Measurements from ENCODE around the gene UBE2L6.

- TF ChIP-seq, protein P1, sequence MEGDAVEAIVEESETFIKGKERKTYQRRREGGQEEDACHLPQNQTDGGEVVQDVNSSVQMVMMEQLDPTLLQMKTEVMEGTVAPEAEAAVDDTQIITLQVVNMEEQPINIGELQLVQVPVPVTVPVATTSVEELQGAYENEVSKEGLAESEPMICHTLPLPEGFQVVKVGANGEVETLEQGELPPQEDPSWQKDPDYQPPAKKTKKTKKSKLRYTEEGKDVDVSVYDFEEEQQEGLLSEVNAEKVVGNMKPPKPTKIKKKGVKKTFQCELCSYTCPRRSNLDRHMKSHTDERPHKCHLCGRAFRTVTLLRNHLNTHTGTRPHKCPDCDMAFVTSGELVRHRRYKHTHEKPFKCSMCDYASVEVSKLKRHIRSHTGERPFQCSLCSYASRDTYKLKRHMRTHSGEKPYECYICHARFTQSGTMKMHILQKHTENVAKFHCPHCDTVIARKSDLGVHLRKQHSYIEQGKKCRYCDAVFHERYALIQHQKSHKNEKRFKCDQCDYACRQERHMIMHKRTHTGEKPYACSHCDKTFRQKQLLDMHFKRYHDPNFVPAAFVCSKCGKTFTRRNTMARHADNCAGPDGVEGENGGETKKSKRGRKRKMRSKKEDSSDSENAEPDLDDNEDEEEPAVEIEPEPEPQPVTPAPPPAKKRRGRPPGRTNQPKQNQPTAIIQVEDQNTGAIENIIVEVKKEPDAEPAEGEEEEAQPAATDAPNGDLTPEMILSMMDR (IDR thresholded peaks at IDR 0.05), result no peak
- TF ChIP-seq POLR2A (IDR thresholded peaks at IDR 0.05; ENCODE audit: low read length), result no peak
- TF ChIP-seq, protein P2, sequence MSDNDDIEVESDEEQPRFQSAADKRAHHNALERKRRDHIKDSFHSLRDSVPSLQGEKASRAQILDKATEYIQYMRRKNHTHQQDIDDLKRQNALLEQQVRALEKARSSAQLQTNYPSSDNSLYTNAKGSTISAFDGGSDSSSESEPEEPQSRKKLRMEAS (IDR thresholded peaks at IDR 0.05), result no peak
- no peak for TF ChIP-seq NFE2L2 (conservative IDR thresholded peaks at IDR 0.05; ENCODE audit: low read length)
- TF ChIP-seq PBX3 (IDR thresholded peaks at IDR 0.05), result no peak
- TF ChIP-seq NR3C1 (IDR thresholded peaks at IDR 0.05), result no peak
- TF ChIP-seq POLR2AphosphoS2 (conservative IDR thresholded peaks at IDR 0.05; ENCODE audit: low read length), result no peak
- TF ChIP-seq JUNB (IDR thresholded peaks at IDR 0.05), result no peak
- no peak for TF ChIP-seq HMGXB4 (CRISPR knock-in tag; IDR thresholded peaks at IDR 0.05; ENCODE audit: borderline replicate concordance)
- TF ChIP-seq EP300 (IDR thresholded peaks at IDR 0.05), result no peak
- TF ChIP-seq, protein P3, sequence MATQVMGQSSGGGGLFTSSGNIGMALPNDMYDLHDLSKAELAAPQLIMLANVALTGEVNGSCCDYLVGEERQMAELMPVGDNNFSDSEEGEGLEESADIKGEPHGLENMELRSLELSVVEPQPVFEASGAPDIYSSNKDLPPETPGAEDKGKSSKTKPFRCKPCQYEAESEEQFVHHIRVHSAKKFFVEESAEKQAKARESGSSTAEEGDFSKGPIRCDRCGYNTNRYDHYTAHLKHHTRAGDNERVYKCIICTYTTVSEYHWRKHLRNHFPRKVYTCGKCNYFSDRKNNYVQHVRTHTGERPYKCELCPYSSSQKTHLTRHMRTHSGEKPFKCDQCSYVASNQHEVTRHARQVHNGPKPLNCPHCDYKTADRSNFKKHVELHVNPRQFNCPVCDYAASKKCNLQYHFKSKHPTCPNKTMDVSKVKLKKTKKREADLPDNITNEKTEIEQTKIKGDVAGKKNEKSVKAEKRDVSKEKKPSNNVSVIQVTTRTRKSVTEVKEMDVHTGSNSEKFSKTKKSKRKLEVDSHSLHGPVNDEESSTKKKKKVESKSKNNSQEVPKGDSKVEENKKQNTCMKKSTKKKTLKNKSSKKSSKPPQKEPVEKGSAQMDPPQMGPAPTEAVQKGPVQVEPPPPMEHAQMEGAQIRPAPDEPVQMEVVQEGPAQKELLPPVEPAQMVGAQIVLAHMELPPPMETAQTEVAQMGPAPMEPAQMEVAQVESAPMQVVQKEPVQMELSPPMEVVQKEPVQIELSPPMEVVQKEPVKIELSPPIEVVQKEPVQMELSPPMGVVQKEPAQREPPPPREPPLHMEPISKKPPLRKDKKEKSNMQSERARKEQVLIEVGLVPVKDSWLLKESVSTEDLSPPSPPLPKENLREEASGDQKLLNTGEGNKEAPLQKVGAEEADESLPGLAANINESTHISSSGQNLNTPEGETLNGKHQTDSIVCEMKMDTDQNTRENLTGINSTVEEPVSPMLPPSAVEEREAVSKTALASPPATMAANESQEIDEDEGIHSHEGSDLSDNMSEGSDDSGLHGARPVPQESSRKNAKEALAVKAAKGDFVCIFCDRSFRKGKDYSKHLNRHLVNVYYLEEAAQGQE (IDR thresholded peaks at IDR 0.05), result no peak
- TF ChIP-seq ZC3H11A (IDR thresholded peaks at IDR 0.05), result no peak
- TF ChIP-seq RCOR1 (IDR thresholded peaks at IDR 0.05; ENCODE audit: low read depth, low read length), result no peak
Observed at GRCh38 chr11:57555393-57555792, 12.1 kb downstream of the UBE2L6 start.

Measured in A549 (cell line).